CD14-positive monocyte (primary cell): ENCODE data around the gene ATPAF1. TPM values are rescaled to one million over a fixed set of nuclear protein-coding genes. Genes with fewer than 3 reads are reported as not detected.

Experiments
- DNase-seq, 3 donors: peaks; one replicate each; pipeline ENCODE4 v3.0.0-alpha.2; 2011 to 2022
- H2AFZ ChIP-seq: 2 replicates; pipeline ENCODE4 v1.6.0; 2012; ENCODE audit warnings: mild to moderate bottlenecking, low read depth, low read length, inconsistent platforms; ENCODE audit not compliant: insufficient read depth, poor library complexity, severe bottlenecking
- H3K27ac ChIP-seq, 2 donors: 1 replicate in 1 of 2; 2 replicates in 1 of 2; pipeline ENCODE4 v1.5.1; 2012 to 2013; ENCODE audit warnings: low read length in 2 of 2, control low read depth in 1 of 2, inconsistent platforms in 1 of 2, low read depth in 1 of 2, mild to moderate bottlenecking in 1 of 2
- H3K27me3 ChIP-seq, 2 donors: one replicate each; pipeline versions ENCODE4 v1.6.0 to v1.6.1; 2011 to 2013; ENCODE audit warnings: low read length in 2 of 2; ENCODE audit not compliant: control insufficient read depth in 2 of 2, insufficient read depth in 2 of 2
- H3K36me3 ChIP-seq, 2 donors: replicated peaks in 1 of 2; 1 replicate in 1 of 2; 2 replicates in 1 of 2; pipeline versions ENCODE4 v1.5.1 to v1.6.1; 2012 to 2013; ENCODE audit warnings: low read length in 2 of 2, control low read depth in 1 of 2, inconsistent platforms in 1 of 2, mild to moderate bottlenecking in 1 of 2; ENCODE audit not compliant: insufficient read depth in 2 of 2, control insufficient read depth in 1 of 2
- H3K4me1 ChIP-seq, 2 donors: 1 replicate in 1 of 2; 2 replicates in 1 of 2; pipeline versions ENCODE4 v1.5.1 to v1.6.1; 2012 to 2013; ENCODE audit warnings: low read length in 2 of 2, control low read depth in 1 of 2, inconsistent platforms in 1 of 2, mild to moderate bottlenecking in 1 of 2, moderate library complexity in 1 of 2; ENCODE audit not compliant: insufficient read depth in 2 of 2, control insufficient read depth in 1 of 2
- H3K4me2 ChIP-seq: replicated peaks from 2 replicates; pipeline ENCODE3; 2012; ENCODE audit warnings: low read length, moderate library complexity, mild to moderate bottlenecking; ENCODE audit not compliant: poor library complexity, severe bottlenecking; ENCODE audit errors: extremely low read depth
- H3K4me3 ChIP-seq, 3 experiments: fragments of 200-600 bp in 1 of 3; sonication (generic) in 1 of 3; replicated peaks in 1 of 3; 1 replicate in 2 of 3; 2 replicates in 1 of 3; pipeline ENCODE4 v1.5.1; 2011 to 2013; ENCODE audit warnings: low read length in 3 of 3, mild to moderate bottlenecking in 3 of 3, control low read depth in 2 of 3, low read depth in 2 of 3, inconsistent platforms in 1 of 3, moderate library complexity in 1 of 3
- H3K79me2 ChIP-seq: 2 replicates; pipeline ENCODE4 v1.6.0; 2012; ENCODE audit warnings: mild to moderate bottlenecking, control low read depth, inconsistent platforms, low read length, moderate library complexity; ENCODE audit not compliant: insufficient read depth
- H3K9ac ChIP-seq: 2 replicates; pipeline ENCODE4 v1.6.0; 2017; ENCODE audit warnings: low read length, mild to moderate bottlenecking; ENCODE audit not compliant: insufficient read depth, poor library complexity, severe bottlenecking
- H3K9me3 ChIP-seq, 2 donors: replicated peaks in 1 of 2; 1 replicate in 1 of 2; 2 replicates in 1 of 2; pipeline versions ENCODE4 v1.5.1 to v1.6.1; 2012 to 2013; ENCODE audit warnings: low read length in 2 of 2, control low read depth in 1 of 2; ENCODE audit not compliant: control insufficient read depth in 1 of 2, insufficient read depth in 1 of 2
- H4K20me1 ChIP-seq: 2 replicates; pipeline ENCODE4 v1.6.0; 2012; ENCODE audit warnings: mild to moderate bottlenecking, low read length, control low read depth, moderate library complexity; ENCODE audit not compliant: insufficient read depth
- H3K27ac Mint-ChIP-seq, 7 donors: one replicate each; pipeline ENCODE4 v1.8.0; 2020; ENCODE audit warnings: mild to moderate bottlenecking in 7 of 7, mixed read lengths in 7 of 7, moderate library complexity in 6 of 7, inconsistent platforms in 2 of 7
- H3K27me3 Mint-ChIP-seq, 3 donors: one replicate each; pipeline ENCODE4 v1.8.0; 2021 to 2022; ENCODE audit warnings: low read depth in 3 of 3, mild to moderate bottlenecking in 3 of 3, mixed read lengths in 3 of 3, moderate library complexity in 3 of 3, inconsistent platforms in 1 of 3
- H3K36me3 Mint-ChIP-seq, 2 donors: one replicate each; pipeline ENCODE4 v1.8.0; 2020; ENCODE audit warnings: mixed read lengths in 2 of 2, inconsistent platforms in 1 of 2, mild to moderate bottlenecking in 1 of 2
- H3K4me1 Mint-ChIP-seq: one replicate; pipeline ENCODE4 v1.8.0; 2020; ENCODE audit warnings: mild to moderate bottlenecking, mixed read lengths
- H3K4me3 Mint-ChIP-seq, 2 donors: one replicate each; pipeline ENCODE4 v1.8.0; 2020; ENCODE audit warnings: mild to moderate bottlenecking in 2 of 2, mixed read lengths in 2 of 2, moderate library complexity in 1 of 2
- H3K9me3 Mint-ChIP-seq, 7 donors: one replicate each; pipeline ENCODE4 v1.8.0; 2020 to 2022; ENCODE audit warnings: mixed read lengths in 7 of 7, mild to moderate bottlenecking in 6 of 7, moderate library complexity in 6 of 7, inconsistent platforms in 2 of 7
- WGBS: methylation state at CpG from one replicate; pipeline ENCODE4 v1.1.5; 2013; ENCODE audit warnings: missing lambda C conversion rate; ENCODE audit not compliant: insufficient coverage; 5-methylcytosine and 5-hydroxymethylcytosine counted together
- intact Hi-C, 2 donors: fragments of 100-400 bp; cut with micrococcal nuclease; formaldehyde crosslinking; loops; one replicate each; pipeline versions ENCODE4 v1.15.0 to v1.15.1; 2023
- polyA plus RNA-seq, 3 donors: library from polyadenylated mRNA; depleted of rRNA in 1 of 3; unstranded in 2 of 3; stranded (reverse) in 1 of 3; fragments of 300-500 nt in 2 of 3; fragments of >200 nt in 1 of 3; fragmentation: Illumina TruSeq in 2 of 3; gene quantifications; 1 replicate in 2 of 3; 2 replicates in 1 of 3; pipeline ENCODE4 v1.2.3, GENCODE V29; 2012 to 2021
- TF ChIP-seq, protein P1 (sequence below): fragments of 200-600 bp; IDR thresholded peaks from one replicate; pipeline ENCODE4 v1.8.0; 2022; ENCODE audit warnings: antibody characterized with exemption, mild to moderate bottlenecking

Gene ATPAF1
- polyA plus RNA-seq, 3 donors: 16.9 to 45.4 (median 33.4) TPM

GRCh38 chr1:46606255-46606965, 61.8 kb downstream of the ATPAF1 start:
- TF ChIP-seq, protein P1, sequence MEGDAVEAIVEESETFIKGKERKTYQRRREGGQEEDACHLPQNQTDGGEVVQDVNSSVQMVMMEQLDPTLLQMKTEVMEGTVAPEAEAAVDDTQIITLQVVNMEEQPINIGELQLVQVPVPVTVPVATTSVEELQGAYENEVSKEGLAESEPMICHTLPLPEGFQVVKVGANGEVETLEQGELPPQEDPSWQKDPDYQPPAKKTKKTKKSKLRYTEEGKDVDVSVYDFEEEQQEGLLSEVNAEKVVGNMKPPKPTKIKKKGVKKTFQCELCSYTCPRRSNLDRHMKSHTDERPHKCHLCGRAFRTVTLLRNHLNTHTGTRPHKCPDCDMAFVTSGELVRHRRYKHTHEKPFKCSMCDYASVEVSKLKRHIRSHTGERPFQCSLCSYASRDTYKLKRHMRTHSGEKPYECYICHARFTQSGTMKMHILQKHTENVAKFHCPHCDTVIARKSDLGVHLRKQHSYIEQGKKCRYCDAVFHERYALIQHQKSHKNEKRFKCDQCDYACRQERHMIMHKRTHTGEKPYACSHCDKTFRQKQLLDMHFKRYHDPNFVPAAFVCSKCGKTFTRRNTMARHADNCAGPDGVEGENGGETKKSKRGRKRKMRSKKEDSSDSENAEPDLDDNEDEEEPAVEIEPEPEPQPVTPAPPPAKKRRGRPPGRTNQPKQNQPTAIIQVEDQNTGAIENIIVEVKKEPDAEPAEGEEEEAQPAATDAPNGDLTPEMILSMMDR: no peak
- DNase-seq: no peak
- Histone ChIP-seq H3K4me1 (peaks cover 30 to 42% of the 10 kb centered on the region in 2 donors), H3K27ac (no peak overlapping the region), H3K36me3 (peaks cover 24 to 41% of the 10 kb centered on the region in 2 donors), H3K9ac (no peak overlapping the region), H4K20me1 (peaks cover 48% of the 10 kb centered on the region), H3K4me3 (no peak overlapping the region), H3K79me2 (peaks cover 29% of the 10 kb centered on the region), H3K27me3 (no peaks in the 10 kb centered on the region), H3K9me3 (no peaks in the 10 kb centered on the region), H3K4me2 (no peak overlapping the region), H2AFZ (no peak overlapping the region)
- Mint-ChIP-seq H3K27me3 (no peaks in the 10 kb centered on the region), H3K4me3 (no peak overlapping the region), H3K36me3 (peaks cover 55 to 57% of the 10 kb centered on the region in 2 donors), H3K4me1 (peaks cover 45% of the 10 kb centered on the region), H3K9me3 (peaks cover 0 to 1% (median 0%) of the 10 kb centered on the region in 7 donors), H3K27ac (peak overlapping the region in 1 of 7 donors; percentile 19)
- intact Hi-C loops: no loop called here
- WGBS: 100% methylated on average over 1 of the region's 2 CpGs

DNA sequence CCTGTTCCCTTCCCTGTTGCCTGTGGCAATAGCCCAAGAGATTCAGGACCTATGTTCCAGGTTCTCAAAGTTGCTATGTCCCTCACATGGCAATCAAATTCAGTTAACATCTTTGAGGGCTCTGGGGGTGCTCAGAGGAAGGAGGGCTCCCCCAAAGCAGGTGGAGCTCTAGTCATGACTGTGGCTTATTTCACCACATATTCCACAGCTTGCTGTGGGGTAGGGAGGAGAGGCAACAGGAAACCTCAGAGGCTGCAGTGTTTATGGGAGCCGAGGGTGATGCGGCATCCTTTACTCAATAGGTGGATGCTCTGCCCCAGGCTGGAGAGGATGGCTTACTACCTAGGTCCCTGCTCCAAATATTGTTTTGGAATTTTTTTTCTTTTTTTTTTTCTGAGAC, 62.9 kb downstream of the ATPAF1 start:
- WGBS: no CpG with 5 or more reads among the region's 2 CpGs
- H3K9ac ChIP-seq: no peak overlapping the region
- H3K27me3 Mint-ChIP-seq: no peaks in the 10 kb centered on the region
- peaks cover 37 to 50% of the 10 kb centered on the region in 2 donors for H3K4me1 ChIP-seq
- no peaks in the 10 kb centered on the region for H3K9me3 ChIP-seq
- no peak for DNase-seq
- H2AFZ ChIP-seq: no peak overlapping the region
- no peak overlapping the region for H3K4me3 Mint-ChIP-seq
- no peaks in the 10 kb centered on the region for H3K9me3 Mint-ChIP-seq
- no peaks in the 10 kb centered on the region for H3K27me3 ChIP-seq
- peaks cover 52 to 56% of the 10 kb centered on the region in 2 donors for H3K36me3 Mint-ChIP-seq
- no peak overlapping the region for H3K4me3 ChIP-seq
- H3K27ac Mint-ChIP-seq: peak overlapping the region in 3 of 7 donors; percentile 30 to 41 (median 40)
- H3K4me1 Mint-ChIP-seq: peaks cover 50% of the 10 kb centered on the region
- no peak overlapping the region for H3K4me2 ChIP-seq
- H4K20me1 ChIP-seq: peaks cover 45% of the 10 kb centered on the region
- H3K79me2 ChIP-seq: peaks cover 38% of the 10 kb centered on the region
- TF ChIP-seq, protein P1: no peak
- peaks cover 24 to 29% of the 10 kb centered on the region in 2 donors for H3K36me3 ChIP-seq
- intact Hi-C loops: no loop called here
- no peak overlapping the region for H3K27ac ChIP-seq
